Activated CD4-positive, alpha-beta T cell treated with anti-CD3 and anti-CD28 coated beads, Interleukin-2, Interleukin-6, amounts not matched to agents 100 ng/mL and 50 ng/mL, durations not matched to agents 16 hours and 8 hours (primary cell): ENCODE results near the gene DCC.
"Not testable (repeated sequence)": the region's sequence is repeated elsewhere in the genome, so short reads cannot be mapped to it uniquely, and the experiment has no call there.

Experiments used
- DNase-seq: peaks from one replicate; pipeline ENCODE4 v3.0.0-alpha.2; 2020

DCC gene

DNA sequence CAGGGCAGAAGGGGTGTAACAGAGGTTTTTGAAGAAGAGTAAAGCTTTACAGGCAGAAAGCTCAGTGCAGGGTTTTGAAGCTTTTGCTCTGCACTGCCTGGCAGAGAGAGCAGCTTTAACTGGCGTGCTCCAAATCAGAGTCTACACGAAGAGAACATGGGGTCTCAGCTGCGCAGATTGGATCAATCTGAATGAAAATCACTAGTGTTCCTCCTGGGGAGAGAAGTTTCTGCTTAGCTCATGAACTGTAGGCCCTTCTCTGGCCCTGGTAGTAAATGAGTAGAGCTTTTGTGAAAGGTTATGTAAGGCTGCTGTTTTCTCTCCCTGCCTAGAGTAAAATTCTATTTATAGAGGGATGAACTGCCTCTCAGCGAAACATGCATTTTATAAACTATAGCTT is 13.6 kb downstream of the DCC start:
- no peak for DNase-seq

DNA sequence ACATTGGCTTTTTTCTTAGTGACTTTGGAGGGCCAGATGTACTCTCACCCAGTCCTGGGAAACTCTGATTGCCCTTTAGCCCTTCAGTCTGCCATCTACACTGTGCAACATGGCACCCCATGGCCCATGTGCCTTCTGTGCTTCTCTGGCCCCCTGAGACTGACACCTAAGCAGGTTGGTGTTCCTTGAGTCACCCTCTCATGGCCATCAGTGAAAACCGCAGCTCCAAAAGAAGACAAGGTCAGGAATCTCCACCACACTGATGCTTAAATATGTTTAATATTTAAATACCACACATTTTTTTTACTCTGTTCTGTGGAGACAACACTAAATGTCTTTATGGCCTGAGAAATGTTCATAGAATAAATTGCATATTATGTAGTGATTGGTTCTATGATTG is 23.9 kb downstream of the DCC start:
- no peak for DNase-seq

DNA sequence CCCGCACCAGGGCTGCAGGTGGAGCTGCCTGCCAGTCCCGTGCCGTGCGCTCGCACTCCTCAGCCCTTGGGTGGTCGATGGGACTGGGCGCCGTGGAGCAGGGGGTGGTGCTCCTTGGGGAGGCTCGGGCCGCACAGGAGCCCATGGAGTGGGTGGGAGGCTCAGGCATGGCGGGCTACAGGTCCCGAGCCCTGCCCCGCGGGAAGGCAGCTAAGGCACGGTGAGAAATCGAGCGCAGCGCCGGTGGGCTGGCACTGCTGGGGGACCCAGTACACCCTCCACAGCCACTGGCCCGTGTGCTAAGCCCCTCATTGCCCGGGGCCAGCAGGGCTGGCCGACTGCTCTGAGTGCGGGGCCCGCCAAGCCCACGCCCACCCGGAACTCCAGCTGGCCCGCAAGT is 26.9 kb downstream of the DCC start:
- not testable (repeated sequence) for DNase-seq

DNA sequence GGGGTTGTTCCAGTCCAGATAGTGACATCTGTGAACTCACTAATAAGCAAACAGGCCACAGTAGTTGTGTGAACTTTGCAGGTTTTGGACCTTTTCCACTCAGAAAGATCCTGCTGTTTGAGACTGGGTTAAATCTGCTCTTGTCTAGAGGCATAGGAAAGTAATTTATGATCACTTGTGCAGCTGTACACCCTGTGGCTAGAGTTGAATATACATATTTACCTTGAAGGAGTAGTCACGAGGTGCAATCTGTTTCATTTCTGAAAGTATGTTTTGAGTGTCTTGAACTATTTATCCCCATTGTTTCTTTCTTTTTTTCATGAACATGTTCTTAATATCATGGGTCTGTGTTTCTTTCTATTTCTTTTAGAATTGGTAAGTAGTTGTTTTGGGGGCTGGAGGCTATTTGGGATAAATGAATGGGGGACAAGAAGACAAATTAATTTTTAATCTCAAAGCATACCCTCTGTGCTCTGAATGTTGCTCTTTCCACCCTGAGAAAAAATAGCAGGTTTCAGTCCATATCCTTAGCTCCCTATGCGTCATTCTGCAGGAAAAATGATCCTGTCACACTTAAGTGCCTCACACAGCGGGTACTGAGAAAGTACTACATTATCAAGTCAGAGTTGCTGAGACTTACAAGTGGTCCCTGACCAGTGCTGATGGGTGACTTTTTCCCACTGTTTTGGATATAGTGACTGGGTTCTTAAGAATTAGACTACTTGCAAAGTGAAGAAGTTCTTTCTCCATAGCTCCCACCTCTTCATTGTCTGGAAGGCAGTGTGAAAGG is 28.2 kb downstream of the DCC start:
- no peak for DNase-seq

DNA sequence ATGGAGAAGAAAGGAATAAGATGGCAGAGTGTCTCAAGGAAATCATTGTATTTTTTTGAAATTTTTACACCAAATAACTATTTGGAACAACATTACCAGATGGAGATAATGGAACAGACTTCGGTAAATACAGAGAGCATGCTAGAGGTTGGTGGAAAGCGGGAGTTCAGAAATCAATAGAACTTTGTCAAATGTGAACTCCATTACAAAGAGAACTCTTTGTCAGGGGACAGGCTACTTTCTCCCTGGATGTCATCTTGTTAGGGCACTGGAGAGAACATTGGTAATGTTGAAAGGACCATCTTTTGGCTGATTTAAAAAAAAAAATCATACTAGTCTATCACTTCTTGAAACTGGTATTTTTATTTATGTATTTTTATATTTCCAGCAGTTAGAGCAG is 30.8 kb downstream of the DCC start:
- DNase-seq: no peak

DNA sequence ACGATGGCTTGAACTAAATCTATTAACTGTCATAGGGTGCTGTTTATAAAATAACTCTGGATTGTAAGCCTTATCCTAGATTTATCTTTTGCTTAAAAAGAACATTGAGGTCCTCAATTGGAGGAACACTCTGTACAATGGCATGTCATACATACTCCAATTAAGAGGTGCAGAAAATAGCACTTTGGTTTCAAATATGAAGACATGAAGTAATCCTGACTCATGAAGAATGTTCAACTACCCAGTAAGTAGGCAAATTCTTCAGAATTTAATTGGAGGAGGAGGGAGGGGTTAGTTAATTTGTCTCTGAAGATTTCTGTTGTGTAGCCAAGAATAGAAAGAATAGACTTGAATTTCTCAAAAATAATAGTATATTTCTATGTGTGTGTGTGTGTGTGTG is 36.1 kb downstream of the DCC start:
- no peak for DNase-seq

DNA sequence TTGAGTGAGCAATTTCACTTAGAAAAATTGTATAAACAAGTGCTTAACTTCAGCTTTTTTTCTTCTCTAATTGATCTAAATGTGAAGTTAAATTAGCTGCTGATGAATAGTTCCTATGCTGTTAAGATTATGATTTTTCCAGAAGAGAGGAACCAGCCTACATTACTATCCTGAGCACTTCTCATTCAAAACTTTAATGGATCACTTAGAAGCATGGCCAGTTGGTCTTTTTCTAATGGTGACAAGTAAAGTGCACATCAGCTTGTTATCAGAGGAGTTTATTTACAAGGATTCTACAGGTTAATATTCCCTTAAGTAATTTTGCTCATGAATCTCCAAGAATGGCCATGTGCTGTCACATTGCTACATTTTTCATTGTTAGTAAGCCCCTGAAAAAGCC is 37.1 kb downstream of the DCC start:
- no peak for DNase-seq

DNA sequence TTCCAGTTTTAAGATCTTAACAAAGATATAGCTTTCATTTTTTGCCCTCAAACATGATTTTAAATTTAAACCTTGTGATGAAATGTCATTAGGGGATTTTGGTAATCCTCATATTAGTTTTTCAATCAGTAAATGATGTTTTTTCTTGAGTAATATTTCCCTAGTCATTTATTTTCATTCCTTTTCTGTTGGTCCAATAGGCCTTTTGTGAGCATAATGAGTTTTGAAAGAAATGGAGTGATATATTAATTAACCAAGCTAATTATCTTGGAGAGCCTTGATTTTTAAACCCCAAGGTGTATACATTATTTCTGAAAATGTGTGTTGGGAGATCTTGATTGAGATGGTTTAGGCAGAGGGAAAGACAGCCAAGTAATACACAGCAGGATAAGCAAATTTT is 46.3 kb downstream of the DCC start:
- DNase-seq: no peak

DNA sequence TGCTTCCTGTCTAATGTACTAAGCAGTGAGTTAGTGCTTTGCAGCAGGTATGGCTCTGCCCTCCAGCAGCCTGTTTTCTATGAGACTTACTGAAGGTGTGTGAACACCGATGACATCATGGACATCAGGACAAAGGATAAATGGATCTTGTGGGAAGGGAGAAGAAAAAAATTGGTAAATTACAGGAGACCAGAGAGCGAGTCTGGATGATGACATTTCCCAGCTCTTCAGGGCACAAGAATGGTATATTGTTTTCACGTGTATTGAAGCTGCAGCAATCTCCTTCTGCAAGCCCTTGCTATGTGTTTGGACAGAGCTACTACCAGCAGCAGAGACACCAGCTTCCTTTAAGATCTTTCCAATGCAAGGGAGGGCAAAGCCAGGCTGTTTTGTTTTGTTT is 47.2 kb downstream of the DCC start:
- DNase-seq: no peak

DNA sequence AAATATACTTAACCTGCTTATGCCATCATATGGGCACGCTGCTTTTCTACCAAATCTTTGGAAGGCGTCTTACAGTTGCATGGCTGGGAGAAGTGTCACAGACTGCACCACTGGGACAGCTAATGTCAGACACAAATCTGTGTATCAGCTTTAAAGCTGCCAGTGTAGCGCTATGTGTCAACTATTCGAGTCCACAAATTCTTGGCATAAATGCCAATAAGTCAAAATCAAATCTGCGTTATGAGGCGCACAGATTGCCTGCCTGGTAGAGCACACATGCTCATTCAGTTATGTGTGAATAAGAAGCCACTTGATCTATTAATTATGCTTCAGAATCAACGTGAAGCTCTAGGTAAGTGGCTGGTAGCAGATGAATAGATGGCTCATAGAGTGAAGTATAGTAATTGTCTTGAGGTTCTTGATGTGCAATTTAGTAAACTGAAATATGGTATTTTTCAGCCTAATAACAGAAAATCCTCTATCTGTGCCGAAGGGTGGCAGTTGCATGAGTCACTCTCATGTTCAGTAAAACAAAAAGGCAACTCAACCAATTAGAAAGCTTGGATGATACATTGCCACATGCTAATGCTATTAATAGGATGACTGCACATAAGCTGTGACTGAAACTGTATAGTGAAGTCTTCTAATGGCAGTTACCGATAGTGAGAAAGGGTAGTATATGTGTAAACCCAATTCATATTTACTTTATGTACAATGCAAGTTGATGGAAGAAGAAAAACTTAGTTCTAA is 52.0 kb downstream of the DCC start:
- DNase-seq: no peak

DNA sequence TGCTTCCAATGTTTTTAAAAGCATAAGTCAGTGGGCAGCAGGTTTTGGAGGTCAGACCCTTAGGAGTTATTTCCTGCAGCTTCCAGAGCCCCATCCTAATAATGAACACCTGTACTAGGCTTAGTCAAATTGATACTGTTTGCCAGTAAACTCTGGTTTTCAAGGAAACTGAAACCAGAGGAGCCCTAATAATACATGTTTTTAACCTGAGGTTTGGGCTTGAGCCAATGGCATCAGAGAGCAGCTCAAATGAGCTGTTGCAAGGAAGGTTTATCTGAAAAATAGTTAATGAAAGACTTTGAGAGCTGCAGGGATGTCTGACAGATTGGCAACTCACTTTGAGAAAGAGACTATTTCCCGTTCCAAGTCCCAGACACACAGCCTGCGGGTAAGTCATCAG is 54.6 kb downstream of the DCC start:
- no peak for DNase-seq

DNA sequence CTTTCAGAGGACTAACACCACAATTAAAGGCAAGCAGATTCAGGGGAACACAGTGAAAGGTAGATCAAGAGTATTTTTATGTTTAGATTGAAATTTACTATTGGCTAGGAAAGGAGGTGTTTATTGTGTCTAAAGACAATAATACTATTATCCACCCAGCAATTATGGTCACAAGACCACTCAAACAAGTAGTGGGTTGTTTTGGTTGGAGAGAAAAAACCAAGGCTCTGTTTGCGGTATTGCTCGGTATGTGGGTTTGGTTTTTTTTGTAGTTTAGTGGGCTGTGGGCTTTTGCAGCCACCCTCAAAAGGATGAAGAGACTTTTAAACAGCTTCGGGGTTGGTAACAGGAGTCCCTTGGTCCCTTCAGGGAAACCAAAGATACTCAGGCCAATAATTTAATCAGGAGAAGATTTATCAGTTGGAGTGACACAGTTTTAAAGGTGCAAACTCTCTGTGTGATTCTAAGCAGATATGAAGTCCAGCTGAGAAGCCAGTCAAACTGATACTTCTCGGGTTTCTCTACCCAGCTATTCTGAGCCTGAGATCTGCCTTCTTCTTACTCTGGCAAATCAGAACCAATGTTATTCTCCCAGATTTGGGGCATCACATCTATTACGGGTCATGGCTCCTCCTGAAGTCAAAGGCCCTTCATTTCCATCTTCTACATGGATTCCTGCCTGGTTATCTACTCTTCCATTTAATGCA is 55.3 kb downstream of the DCC start:
- DNase-seq: no peak

DNA sequence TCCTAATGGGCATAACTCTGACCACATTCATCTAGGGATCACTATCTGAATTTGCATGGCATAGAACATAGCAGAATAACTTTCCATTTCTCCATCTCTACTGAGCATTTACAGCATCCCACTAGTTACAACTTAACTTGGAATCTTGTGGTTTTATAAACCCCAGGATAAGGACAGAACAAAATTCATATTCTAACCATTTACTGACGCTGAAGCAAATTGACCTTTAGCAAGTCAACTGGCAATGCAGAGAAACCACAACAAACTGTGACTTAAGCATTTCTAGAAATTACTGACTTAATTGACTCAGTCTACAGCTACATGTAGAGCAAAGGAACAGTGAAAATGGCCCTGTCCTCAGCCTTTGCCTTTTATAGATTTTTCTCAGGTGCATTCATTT is 61.2 kb downstream of the DCC start:
- no peak for DNase-seq

DNA sequence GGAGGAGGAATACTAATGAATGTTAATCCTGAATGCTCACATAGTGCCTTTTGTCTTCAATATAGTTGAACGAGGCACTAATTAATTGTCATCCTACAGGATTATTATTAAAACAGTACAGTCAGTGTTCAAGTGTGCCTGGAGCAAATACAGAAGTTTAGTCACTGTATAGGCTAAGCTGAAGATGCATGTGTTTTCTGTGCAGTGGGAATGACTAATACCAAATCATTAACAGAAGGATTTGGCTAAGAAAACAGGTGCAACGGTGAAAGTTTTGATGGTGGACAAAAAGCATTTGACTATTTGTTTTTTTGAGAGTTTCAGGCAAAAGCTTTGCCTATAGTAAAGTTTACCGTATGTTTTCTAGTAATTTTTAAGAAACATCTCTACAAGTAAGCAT is 62.8 kb downstream of the DCC start:
- no peak for DNase-seq

DNA sequence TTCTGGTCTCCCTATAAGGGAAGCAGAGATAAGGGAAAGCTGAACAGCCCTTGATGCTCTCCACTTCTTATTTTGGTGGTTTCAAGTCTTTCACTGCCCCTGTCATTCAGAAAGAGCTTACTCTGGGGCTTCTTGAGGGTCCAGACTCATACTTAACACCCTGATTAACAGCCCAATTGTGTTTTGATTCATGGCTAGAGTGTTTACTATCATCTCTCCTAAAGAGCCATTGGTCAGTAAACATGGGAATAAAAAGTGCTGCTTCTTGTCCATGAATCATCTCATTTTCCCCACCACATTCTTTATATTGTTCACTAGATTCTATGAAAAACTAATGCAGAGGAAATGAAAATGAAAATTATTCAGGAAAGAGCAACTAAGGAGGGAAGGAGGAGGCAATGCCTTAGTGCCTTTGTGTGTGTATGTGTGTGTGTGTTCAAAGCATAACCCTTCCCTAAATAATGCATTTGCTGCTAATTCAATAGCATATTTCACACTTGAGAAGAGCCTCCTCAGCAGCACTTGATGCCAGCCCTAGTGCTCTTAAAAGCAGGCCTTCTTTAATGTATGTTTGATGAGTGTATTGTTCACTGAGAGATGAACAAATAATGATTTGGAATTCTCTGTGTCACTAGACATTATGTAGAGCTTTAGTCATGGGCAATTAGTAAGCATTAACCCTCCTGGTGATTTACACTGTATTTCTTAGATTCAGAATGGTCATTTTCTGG is 63.5 kb downstream of the DCC start:
- no peak for DNase-seq

DNA sequence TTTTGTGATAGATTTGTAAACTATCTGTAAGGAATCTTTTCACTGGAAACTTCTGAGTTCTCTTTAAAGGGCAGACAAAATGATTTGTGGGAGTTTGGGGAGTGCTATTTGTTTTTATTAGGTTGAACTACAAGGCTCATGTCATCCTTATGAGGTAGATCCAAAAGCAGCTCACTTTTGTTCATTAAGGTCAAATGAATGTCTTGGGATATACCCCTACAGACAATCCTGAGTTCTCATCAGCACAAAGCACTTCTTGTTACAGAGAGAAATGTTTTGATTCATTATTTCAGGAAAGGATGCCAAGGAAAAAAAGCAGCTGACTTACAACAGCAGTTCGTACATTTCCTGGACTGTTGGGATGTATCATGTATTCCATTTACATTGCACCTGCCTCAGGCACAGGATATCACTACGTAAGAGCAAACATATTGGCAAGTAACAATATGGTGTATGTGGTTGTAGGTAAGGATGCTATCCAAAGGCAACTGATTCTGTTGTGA is 68.9 kb downstream of the DCC start:
- no peak for DNase-seq

DNA sequence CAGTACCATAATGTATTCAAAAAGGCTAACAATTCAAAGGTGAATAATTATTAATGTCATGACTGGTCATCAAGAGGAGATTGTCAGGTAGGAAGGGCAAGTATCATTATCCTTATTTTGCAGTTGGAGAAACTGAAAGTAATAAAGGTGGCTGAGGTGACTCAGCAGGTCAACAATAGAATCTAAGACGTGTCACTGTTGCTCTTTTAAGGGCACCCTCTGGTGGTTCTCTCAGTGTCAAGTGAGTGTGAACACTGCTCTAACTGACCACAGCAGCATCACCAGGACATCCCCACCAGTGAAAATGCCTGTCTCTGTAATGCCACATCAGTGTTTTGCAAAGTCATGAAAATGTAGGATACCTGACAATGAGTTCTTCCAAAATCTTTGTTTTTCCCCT is 69.7 kb downstream of the DCC start:
- DNase-seq: no peak

DNA sequence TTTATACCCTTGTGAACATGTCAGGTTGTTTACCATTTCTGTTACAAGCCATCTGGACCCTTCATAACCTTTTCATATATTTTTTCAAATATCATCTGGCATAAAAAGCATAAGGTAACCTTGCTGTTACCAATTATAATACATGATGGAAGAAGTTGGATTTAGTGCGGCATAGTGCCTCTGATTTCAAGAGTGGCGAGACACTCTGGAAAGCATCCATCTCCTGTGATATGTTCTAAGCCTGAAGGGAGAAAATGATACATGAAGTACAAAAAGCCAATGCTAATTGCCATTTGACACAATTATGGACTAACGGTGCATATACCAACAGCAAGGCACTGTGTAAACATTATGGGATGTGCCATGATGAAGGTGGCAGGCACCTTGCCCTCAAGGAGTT is 75.1 kb downstream of the DCC start:
- DNase-seq: no peak

DNA sequence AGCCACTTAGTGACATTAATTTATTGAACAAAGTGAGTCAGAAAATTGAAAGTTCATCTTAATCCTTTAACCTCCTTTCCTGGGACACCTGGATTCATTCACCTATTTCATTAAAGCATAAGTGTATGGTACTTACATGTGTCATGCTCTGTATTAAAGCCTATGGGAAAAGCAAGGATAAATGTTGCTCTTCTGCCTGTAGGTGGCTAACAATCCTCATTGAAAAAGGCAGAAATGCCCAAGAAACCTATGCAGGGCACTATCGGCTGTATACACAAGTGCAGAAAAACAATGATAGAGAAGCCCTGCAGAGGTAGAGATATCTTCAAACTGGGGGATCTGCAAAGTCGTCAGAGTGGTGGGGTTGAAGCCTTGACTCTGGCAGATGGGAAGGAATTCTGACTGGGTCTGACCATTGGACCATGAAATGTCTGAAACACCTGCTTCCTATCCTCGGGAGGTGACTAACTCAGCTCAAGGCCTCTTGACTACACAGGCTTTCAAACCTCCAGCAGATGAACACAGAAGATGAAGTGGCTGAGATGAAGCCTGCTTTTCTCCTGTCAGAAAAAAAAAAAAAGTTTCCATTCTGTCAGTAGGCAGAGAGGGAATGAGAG is 83.1 kb downstream of the DCC start:
- no peak for DNase-seq

DNA sequence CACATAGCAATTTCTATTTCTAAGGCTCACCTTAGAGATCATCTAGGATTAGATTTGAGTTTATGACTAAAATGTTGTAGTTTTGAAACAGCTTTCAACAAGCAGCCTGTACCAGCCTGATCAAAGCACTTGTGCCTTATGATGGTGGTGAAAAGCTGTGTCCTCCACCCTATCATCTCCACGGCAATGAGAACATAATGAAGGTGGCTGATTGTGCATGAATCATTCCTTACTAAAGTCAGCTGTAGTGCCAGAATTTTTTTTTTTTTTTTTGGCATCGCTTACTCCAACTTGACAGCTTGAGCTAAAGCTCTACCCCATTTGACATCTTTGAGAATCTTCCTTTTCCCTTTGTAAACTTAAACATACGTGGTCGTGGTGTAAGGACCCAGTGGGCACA is 86.0 kb downstream of the DCC start:
- DNase-seq: no peak

DNA sequence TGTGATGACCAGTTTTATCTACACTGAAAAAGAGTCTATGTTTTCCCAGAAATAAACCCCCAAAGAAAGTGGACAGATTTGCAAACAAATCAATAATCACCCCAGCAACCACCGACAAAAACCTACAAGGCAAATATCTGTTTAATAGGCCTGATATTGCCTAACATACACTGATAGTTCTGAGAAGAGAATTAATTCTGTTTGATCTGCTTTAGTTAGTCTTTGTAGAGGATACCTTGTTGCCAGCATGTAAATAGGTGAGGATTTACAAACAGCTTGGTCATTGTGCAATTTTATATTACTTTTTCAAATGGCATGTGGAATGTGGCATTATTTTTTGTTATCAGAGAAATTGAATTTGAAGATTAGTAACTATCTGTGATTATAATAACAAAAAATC is 86.5 kb downstream of the DCC start:
- DNase-seq: no peak

DNA sequence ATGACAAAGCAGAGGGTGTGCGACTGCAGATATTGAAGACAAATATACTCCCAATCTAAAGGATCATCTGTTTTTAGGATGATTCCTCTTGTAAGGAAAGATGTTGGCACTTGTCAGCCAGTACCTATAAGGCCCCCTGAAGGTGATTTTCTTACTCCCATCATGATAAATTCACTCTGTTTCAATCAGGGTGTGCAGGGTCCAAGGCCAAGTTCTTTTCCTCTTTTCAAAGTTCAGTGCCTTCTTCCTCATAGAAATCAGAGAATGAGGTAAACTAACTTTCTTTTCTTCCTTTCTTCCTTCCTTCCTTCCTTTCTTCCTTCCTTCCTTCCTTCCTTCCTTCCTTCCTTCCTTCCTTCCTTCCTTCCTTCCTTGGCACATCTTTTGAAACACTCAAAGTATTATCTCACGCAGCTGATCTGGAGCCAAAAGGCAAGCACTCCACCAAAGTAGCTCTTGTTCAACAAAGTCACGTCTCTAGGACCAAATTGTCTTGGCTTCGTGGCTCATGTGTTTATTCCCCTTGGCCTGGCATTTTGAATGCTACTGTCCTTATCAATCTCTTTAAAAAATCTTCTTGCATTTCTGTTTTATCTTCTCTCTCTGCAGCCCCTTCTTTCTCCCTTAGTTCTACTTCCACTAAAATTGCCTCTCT is 87.7 kb downstream of the DCC start:
- DNase-seq: no peak
